HG03354 (cell line): Measurements from ENCODE around the gene LUZP1.

Experiments used
- ATAC-seq: cut with Tn5 transposase; IDR thresholded peaks from one replicate; pipeline ENCODE4 v1.9.1; 2021; ENCODE audit warnings: mild to moderate bottlenecking; ENCODE audit not compliant: unreplicated experiment, poor library complexity, severe bottlenecking

Gene LUZP1

DNA sequence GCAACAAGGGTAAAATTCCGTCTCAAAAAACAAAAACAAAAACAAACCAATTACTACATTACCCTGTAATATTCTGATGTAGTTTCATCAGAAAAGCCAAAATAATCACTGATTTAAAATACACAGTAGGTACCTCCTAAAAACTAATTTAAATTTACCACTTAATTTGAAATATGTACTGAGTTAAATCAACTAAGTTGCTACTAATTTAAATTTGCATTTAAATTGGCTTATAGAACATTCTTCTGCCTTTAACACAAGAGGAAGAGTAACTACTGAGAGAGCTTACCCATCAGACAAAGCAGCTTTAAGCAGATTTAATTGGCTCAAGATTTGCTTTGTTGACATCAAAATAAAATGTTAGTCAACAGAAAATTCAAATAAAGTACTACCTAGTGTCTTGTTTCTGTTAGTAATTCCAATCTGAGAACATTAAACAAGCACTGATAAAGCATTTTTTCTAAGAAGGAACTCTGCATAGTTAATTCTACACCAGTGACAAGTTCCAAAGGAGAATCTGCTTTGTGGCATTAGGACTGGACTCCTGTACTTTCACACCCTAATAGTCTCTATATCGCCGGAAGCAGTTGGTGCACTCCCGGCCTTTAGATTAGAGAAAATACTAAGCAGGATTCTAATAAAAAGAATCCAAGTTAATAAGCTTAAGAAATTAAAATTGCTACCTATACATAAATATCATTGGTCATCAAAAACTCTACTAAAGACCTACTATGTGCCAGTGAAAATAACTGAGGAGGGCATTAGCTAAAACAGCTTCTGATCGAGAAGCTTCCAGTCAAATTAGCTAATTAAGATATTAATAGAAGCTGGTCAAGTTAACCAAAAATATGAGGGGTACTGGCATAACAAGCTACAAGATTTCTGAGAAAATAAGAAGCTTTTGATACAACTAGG is 8.4 kb downstream of the LUZP1 start:
- ATAC-seq: no peak

DNA sequence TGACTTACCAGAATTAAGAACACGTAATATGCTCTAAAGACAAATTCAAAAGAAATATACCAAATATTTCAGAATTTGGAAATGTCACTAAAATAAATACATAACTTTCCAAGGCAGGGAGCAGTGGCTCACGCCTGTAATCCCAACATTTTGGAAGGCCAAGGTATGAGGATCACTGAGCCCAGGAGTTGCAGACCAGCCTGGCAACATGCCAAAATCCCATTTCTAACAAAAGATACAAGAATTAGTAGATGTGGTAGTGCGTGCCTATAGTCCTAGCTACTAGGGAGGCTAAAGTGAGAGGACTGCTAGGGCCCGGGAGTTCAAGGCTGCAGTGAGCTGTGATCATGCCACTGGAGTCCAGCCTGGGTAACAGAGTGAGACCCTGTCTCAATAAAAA is 11.7 kb downstream of the LUZP1 start:
- ATAC-seq: no peak

DNA sequence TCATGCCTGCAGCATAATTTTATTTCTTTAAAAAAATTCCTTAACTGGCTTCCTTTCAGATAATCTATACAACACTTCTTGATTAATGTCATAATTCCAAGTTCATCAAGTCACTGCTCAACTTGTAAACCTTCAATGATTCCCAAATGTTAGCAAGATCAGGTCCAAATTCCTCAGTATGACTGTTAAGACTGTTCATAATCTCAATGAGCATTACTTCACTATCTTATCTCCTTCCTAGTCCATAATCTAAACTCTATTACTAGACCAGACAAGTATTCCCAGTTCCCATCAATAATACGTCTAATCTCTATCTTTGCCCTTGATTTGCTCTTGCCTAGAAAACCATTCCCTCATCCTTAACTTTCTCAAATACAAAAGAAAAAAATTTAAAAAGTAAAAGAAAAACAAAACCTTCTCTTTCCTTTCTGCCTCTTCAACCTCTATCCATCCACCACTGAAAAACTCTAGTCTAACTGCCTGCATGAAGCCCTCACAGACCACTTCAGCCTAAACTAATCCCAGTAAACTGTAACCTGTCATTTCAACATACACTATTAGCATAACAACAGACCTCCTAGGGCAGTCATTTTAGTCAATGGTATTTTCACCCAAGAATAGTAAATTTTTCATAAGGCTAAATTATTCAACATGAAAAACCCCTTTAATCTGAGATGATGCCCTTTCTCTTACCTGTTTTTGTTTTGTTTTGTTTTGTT is 15.5 kb downstream of the LUZP1 start:
- ATAC-seq: no peak

DNA sequence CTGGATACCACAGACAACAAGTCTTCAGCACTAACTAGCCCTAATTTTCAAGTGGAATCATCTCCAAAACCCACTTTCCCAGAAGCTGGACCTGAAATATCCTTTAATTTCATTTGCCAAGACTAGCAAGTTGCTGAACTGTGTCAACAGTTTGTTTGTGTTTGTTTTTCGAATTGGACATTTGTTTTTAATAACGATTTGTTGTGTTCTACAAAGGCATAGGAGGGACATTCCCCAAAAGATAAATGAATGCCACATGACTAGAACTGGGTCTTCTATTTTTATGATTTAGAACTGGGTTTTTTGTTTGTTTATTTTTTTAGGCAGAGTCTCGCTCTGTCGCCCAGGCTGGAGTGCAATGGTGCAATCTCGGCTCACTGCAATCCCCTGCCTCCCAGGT is 17.9 kb downstream of the LUZP1 start:
- ATAC-seq: no peak

DNA sequence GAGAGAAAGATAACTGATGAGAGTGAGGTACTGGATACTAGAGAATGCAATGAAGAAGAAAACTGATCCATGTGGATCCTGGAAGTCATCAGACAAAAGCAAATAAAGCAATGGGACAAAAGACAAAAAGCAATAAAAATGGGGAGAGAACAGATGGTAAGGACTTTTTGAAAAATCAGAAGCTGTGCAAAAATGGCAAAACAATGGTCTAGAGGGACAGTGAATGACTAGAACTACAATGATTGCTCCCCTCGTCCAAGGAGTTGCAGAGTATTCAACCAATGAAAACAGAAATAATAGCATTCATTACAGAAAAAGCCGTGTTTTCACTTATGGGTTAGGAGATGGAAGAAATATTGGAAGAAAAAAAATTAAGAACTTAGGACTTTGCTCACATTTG is 18.5 kb downstream of the LUZP1 start:
- no peak for ATAC-seq

DNA sequence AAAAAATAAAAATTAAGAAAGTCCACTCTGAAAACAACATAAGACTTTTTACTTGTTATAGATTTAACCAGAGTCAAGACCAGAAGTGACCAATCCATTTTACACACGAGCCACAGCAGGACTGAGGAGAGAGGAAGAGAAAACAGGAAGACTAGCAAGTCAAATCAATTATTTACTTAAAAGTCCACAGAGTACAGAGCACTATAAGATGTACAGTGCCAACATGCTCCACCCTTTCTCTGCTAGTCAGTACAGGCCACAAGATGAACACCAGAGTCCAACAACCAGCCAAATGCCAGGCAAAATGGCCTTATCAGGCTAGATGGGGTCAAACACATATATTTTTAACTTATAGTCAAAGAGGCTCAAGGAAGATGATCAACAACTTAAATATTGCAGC is 19.5 kb downstream of the LUZP1 start:
- peak; percentile 76 for ATAC-seq

DNA sequence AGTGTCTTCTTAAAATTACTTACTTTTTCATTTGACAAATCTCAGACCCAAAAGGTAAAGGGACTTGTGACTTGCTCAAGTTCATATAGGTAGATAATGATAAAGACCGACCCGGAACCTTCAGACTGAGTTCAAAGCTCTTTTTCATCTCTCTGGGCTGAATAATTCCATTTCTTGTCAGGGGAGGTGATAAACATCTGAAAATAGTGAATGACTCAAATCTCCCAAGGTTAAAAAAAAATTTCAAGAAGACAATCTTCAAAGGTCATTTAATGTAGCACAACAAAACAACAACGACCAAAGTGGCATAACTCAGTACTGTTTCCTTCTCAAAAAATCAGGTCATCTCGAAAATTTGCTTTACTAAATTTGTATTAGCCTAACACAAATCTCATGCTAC is 20.6 kb downstream of the LUZP1 start:
- ATAC-seq: no peak

DNA sequence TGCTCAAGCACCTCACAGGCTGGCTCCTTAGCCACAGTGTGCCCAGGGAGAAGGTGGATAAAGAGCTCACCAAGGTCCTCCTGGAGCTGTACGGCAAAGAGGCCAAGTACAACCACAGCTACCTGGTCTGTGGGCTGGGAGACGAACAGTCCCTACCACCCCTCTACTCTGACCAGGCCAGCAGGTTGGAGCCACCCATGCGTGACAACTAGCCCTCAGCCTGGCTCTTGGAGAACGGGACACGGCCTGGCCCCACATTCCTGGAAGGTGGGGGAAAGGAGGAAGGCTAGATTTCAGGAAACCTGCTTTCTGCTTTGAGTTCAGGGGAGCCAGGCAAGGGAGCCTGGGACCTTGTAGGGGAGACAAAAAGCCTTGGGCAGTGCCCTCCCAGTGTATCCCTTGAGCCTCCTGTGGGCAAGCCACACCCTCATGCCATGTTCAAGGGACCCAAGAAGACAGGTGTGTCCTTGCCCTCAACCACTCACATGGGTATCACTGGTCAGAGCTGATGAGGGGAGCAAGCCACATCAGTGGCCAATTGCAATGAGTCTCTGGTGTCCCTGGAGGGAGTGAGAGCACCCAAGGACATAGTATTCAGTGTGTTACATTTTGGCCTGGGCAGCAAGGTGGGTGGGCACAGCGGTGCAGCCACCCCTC is 27.6 kb downstream of the LUZP1 start:
- ATAC-seq: no peak

DNA sequence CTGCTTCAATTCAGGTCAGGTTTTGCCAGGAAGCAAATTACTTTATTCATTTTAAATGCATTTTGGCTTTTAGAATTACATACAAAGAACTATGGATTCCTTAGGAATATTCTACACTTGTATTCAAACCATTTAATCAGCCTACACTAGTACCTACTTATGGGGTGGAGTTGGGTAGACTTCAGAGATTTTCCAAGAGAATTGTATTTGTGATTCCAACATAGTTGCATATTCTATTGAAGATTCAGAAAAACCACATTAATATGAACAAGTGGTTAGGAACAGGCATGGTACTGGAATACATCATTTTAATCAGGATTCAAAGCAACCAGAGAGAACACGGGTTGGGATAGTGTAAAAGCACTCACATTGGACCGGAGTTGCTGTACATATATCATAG is 33.4 kb downstream of the LUZP1 start:
- no peak for ATAC-seq

DNA sequence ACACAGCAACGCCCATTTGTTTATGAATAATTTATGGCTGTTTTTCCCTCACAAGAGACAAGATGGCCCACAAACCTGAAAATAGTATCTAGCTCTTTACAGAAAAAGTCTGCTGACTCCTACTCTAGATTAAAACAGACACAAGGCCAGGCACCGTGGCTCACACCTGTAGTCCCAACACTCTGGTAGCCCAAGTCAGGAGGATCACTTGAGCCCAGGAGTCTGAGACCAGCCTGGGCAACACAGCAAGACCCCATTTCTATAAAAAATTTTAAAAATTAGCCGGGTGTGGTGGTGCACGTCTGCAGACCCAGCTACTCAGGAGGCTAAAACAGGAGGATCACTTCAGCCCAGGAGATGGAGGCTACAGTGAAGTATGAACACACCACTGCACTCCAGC is 34.6 kb downstream of the LUZP1 start:
- no peak for ATAC-seq

DNA sequence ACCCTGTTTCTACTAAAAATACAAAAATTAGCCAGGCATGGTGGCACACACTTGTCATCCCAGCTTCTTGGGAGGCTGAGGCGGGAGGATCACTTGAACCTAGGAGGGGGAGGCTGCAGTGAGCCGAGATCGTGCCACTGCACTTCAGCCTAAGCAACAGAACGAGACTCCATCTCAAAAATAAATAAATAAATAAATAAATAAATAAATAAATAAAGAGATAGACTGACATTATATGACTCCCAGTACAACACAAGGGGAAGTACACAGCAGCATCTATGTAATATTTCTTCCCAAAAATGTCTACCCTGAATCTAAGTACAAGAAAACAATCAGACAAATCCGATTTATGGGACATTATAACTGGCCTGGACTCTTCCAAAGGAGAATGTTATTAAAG is 35.1 kb downstream of the LUZP1 start:
- ATAC-seq: no peak

DNA sequence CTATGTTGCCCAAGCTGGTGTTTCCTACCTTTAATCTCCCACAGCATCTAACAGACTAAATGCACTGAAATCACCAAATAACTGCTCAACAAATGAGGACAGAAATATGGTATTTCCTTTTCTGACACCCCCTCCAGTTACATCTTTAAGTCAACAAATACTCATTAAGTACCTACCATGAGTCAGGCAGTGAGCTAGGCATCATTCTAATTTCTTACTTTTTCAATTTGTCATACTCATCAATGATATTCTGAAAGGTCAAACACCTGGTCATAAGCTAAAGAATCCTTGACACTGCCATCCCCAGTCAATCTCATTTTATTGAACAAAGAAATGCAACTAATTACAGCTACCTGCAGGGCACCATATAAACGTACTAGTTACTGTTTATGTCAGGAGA is 36.6 kb downstream of the LUZP1 start:
- ATAC-seq: no peak

DNA sequence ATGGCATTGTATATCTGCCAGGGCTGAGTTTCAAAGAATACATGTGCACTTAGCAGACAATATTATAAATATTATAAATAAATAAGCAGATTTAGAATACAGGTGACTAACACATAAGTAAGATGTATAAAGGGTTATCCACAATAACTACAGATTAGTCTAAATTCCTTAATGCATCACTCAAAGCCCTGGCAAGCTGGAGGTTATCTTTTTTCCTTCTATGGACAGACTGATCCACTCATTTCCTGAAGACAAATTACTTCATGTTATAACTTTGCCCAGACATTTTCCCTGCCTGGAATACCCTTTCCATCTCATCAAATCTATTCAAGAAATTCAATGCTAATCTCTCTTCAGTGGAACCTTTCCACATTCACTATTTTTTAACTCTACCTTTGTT is 38.8 kb downstream of the LUZP1 start:
- ATAC-seq: no peak

DNA sequence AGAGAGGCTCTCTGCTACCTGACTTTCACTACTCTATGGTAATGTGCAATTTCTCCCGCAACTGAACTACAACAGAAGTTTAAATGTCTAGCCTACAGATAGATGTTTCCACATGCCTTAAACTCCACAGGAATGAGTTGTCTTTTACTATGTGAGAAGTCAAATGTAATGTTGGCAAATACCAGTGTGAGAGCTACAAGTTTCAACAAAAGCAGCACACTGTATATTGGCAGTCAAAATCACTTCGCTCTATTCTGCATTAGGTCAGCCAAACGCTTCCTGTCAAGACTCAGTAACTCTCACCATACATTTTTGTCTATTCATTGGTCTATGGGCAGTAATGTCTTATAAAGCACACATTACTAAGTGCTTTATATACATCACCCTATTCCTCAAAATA is 41.9 kb downstream of the LUZP1 start:
- ATAC-seq: no peak

DNA sequence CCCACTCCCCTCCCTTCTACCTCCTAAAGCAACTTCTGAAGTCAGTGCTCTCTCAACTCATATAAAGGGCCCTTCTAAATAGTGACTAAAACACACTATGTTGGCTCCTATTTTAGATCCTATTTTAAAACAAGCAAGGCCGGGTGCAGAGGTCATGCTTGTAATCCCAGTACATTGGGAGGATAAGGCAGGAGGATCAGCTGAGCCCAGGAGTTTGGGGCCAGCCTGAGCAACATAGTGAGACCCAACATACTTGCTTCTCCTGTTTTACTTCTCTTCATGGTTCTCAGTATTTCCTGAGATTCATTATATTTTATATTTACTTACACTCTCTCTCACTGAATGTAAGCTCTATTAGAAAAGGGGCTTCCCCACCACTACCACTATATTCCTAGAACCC is 42.5 kb downstream of the LUZP1 start:
- no peak for ATAC-seq

DNA sequence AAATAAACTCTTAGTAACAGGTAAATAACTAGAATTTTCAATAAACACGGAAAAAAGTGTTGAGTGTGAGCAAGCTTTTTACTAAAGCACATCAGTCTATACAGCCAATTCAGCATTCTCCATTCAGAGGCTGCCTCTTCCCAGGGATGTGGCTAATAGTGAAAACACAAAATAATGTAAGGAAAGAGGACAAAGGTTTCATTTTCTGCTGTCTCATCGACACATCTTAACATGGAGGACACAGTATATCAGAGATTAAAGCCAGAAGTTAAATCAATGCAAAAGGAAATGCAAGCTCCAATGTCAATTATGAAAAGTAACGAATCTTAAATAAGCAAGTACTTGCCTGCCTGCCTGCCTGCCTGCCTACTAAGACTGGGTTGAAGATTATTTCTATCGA is 43.2 kb downstream of the LUZP1 start:
- ATAC-seq: no peak

DNA sequence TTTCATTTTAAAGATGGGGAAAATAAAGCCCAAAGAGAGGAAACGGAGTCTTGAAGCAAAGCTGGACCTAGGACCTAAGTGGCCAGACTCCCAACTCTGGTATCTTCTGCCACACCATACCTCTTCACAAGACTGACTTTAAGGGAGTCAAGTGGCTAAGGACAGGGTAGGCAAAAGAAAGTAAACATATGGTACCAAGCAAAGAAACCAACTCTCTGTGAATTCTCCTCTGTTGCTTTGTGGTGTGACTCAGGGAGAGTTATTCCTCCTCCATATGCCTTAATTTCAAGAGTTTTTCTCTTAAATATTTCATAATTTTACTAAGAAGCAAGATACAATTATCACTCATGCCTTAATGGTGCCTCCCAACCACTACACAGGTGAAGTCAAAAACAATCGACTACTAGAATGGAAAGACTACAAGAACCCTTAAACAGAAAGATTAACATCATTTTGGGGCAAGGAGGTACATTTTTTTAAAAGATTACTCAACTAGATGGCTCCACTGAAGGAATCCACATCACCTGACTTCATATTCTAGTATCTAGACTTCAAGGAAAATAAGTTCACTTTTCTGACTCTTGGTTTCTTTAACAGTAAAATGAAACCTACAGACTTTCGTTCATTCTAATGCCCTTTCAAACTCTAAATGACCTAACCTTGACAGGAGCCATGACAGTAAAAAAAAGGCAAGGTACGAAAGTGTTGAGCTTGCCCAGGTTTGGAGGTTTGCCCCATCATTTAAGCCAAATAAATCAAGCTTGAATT is 44.2 kb downstream of the LUZP1 start:
- ATAC-seq: no peak

DNA sequence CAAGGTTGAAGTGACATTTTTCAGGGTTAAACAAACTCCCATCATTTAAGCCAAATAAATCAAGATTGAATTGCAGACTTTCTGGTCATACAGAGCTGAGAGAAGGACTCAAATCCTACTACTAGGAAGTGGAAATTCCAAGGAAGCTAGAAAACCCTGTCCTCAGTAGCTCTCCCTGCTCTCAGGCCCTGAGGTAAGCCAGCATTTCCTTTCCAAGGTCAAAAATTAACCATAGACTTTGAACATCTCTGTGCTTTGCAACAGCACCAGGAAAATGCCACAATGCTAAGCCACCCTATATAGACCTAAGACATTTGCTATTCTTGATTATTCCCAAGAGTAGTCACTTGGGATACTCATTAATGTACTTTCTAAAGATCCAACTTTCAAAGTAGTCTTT is 45.1 kb downstream of the LUZP1 start:
- no peak for ATAC-seq

DNA sequence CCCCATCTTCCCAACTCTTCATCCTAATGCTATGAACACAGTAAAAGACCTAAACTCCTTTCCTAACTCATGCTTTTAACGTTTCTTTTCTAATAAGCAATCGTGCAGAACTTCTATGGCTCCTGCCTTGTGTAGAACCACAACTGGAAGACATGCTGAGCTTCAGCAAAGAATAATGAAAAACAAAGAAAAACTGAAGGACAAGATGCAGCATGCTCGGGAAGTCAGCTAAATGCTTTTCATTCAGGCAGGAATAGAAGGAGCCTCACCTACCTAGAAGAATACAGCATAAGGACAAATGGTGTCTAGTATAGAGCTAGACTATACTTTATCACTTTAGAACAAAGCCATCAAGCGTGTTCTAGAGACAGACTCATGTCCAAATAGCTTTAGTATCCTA is 45.9 kb downstream of the LUZP1 start:
- no peak for ATAC-seq
